ENCODE results near the gene HNRNPA3.

HNRNPA3 gene

DNA sequence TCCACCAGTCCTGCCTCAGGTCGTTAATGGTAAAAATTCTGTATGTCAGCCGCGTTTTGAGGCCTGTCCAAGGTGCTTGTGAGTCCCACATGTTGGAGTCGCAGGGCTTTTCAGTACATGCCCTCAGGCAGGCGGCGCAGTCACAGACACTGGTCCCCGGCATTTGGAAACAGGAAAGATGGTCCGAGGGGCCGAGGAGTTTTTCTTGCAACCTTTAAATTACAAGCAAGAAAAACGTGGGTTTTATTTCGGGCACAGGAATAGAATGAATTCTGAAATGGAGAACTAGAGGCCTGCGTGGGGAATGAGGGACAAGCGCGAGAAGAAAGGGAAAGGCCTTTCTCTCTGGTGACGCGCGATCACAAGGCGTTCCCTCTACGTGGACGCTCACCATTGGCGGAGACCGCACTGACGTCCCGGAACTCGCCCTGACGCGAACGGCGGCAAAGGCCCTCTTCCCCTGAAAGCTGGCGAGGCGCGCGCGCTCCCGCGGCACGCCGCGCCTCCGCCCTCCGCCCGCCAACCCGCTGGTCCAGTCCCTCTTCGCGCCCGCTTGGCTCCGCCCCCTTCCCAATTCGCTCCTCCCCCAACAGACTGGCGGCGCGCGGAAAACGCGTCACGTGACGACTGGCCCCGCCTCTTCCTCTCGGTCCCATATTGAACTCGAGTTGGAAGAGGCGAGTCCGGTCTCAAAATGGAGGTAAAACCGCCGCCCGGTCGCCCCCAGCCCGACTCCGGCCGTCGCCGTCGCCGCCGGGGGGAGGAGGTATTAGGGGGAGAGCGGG lies at the start of gene HNRNPA3:
HNRNPA3 (plus strand) TSS at position 689 of the 785 bp plus-strand sequence; CDS start at position 695, 6 bp downstream.
- no peaks in the 10 kb centered on the region for H3K27me3 ChIP-seq (ENCODE audit: low read length)
- TF ChIP-seq CTCF (IDR thresholded peaks at IDR 0.05; ENCODE audit: insufficient read depth, low read length, poor library complexity, severe bottlenecking) (no peak), EZH2phosphoT487 (conservative IDR thresholded peaks at IDR 0.05; ENCODE audit: low read length) (no peak)
- H3K9ac ChIP-seq (ENCODE audit: low read length), result peak within 1 kb of the TSS; percentile 90
- no peaks in the 10 kb centered on the region for H3K9me2 ChIP-seq (replicated peaks; ENCODE audit: insufficient read depth, low read length)
- H3F3A ChIP-seq (ENCODE audit: insufficient read depth), result peaks cover 22% of the 10 kb centered on the region
- peaks cover 33% of the 10 kb centered on the region for H4K20me1 ChIP-seq (ENCODE audit: low read depth, low read length)
- H3K9me3 ChIP-seq (ENCODE audit: insufficient read depth, low read length), result no peaks in the 10 kb centered on the region
- H2AFZ ChIP-seq (ENCODE audit: low read depth, low read length, severe bottlenecking), result peak within 1 kb of the TSS; percentile 8
- H3K36me3 ChIP-seq (ENCODE audit: low read length), result peaks cover 30% of the 10 kb centered on the region
- H3K4me2 ChIP-seq (ENCODE audit: low read depth, low read length, poor library complexity, severe bottlenecking), result peak within 1 kb of the TSS; percentile 95
- H3K27ac ChIP-seq (ENCODE audit: low read depth, low read length), result peak within 1 kb of the TSS; percentile 87
- peaks cover 61% of the 10 kb centered on the region for H3K79me2 ChIP-seq (ENCODE audit: insufficient read depth, low read length)
- peak within 1 kb of the TSS; percentile 82 for H3K4me3 ChIP-seq (ENCODE audit: insufficient read depth, low read length, poor library complexity, severe bottlenecking)

GRCh38 chr2:177164131-177164530 lies 48.5 kb upstream of the HNRNPA3 start:
- H4K20me1 ChIP-seq (ENCODE audit: low read depth, low read length), result no peaks in the 10 kb centered on the region
- no peak overlapping the region for H3K27ac ChIP-seq (ENCODE audit: low read depth, low read length)
- peak overlapping the region; percentile 97 for H3K4me2 ChIP-seq (ENCODE audit: low read depth, low read length, poor library complexity, severe bottlenecking)
- H3K9me3 ChIP-seq (ENCODE audit: insufficient read depth, low read length), result no peaks in the 10 kb centered on the region
- no peaks in the 10 kb centered on the region for H3K79me2 ChIP-seq (ENCODE audit: insufficient read depth, low read length)
- H3K4me3 ChIP-seq (ENCODE audit: insufficient read depth, low read length, poor library complexity, severe bottlenecking), result no peak overlapping the region
- TF ChIP-seq CTCF (IDR thresholded peaks at IDR 0.05; ENCODE audit: insufficient read depth, low read length, poor library complexity, severe bottlenecking), result no peak
- no peak for TF ChIP-seq EZH2phosphoT487 (conservative IDR thresholded peaks at IDR 0.05; ENCODE audit: low read length)
- peak overlapping the region; percentile 58; the same call in 1 of the 2 replicates for H3K9ac ChIP-seq (ENCODE audit: low read length)
- H3K9me2 ChIP-seq (replicated peaks; ENCODE audit: insufficient read depth, low read length), result no peaks in the 10 kb centered on the region
- no peaks in the 10 kb centered on the region for H3K36me3 ChIP-seq (ENCODE audit: low read length)
- H2AFZ ChIP-seq (ENCODE audit: low read depth, low read length, severe bottlenecking), result peak overlapping the region; percentile 99
- H3K27me3 ChIP-seq (ENCODE audit: low read length), result no peaks in the 10 kb centered on the region
- peaks cover 19% of the 10 kb centered on the region for H3F3A ChIP-seq (ENCODE audit: insufficient read depth)

- H4K20me1 ChIP-seq (ENCODE audit: low read depth, low read length), result no peaks in the 10 kb centered on the region
- no peaks in the 10 kb centered on the region for H3K79me2 ChIP-seq (ENCODE audit: insufficient read depth, low read length)
- H3K4me3 ChIP-seq (ENCODE audit: insufficient read depth, low read length, poor library complexity, severe bottlenecking), result peak overlapping the region; percentile 49
- peak overlapping the region; percentile 97 for H3K4me2 ChIP-seq (ENCODE audit: low read depth, low read length, poor library complexity, severe bottlenecking)
- no peaks in the 10 kb centered on the region for H3K9me2 ChIP-seq (replicated peaks; ENCODE audit: insufficient read depth, low read length)
- peak overlapping the region; percentile 99 for H2AFZ ChIP-seq (ENCODE audit: low read depth, low read length, severe bottlenecking)
- H3K27ac ChIP-seq (ENCODE audit: low read depth, low read length), result peak overlapping the region; percentile 45
- H3K9ac ChIP-seq (ENCODE audit: low read length), result peak overlapping the region; percentile 58
- H3K9me3 ChIP-seq (ENCODE audit: insufficient read depth, low read length), result no peaks in the 10 kb centered on the region
- peaks cover 19% of the 10 kb centered on the region for H3F3A ChIP-seq (ENCODE audit: insufficient read depth)
- no peaks in the 10 kb centered on the region for H3K27me3 ChIP-seq (ENCODE audit: low read length)
- peak; percentile 99 for TF ChIP-seq CTCF (IDR thresholded peaks at IDR 0.05; ENCODE audit: insufficient read depth, low read length, poor library complexity, severe bottlenecking)
- no peak for TF ChIP-seq EZH2phosphoT487 (conservative IDR thresholded peaks at IDR 0.05; ENCODE audit: low read length)
- no peaks in the 10 kb centered on the region for H3K36me3 ChIP-seq (ENCODE audit: low read length)
Observed at GRCh38 chr2:177164584-177165052, 48.0 kb upstream of the HNRNPA3 start.
